ENCODE results near the gene CLK3.
"Not testable (repeated sequence)": the region's sequence is repeated elsewhere in the genome, so short reads cannot be mapped to it uniquely, and the experiment has no call there.

Gene CLK3

GRCh38 chr15:74646480-74646879 lies 30.8 kb downstream of the CLK3 start:
- no peak for DNase-seq

GRCh38 chr15:74648051-74648842 lies 32.6 kb downstream of the CLK3 start:
- no peak for DNase-seq

- no peak for DNase-seq
These were observed 35.7 kb downstream of the CLK3 start for GRCh38 chr15:74651242-74651741.

- DNase-seq: no peak
These were observed 37.9 kb downstream of the CLK3 start for GRCh38 chr15:74653426-74654102.

GRCh38 chr15:74655424-74655823 lies 39.8 kb downstream of the CLK3 start:
- DNase-seq: no peak

GRCh38 chr15:74656935-74657535 lies 41.4 kb downstream of the CLK3 start:
- DNase-seq: no peak

GRCh38 chr15:74657846-74658245 lies 42.2 kb downstream of the CLK3 start:
- no peak for DNase-seq

- DNase-seq: not testable (repeated sequence)
These were observed 45.6 kb downstream of the CLK3 start for GRCh38 chr15:74661280-74661679.

- no peak for DNase-seq
These were observed 46.6 kb downstream of the CLK3 start for GRCh38 chr15:74662064-74662860.

GRCh38 chr15:74663303-74664027 lies 47.8 kb downstream of the CLK3 start:
- DNase-seq: no peak

- no peak for DNase-seq
These were observed 48.5 kb downstream of the CLK3 start for GRCh38 chr15:74664028-74664616.

- no peak for DNase-seq
These were observed 49.0 kb downstream of the CLK3 start for GRCh38 chr15:74664670-74665069.

- no peak for DNase-seq
These were observed 52.3 kb downstream of the CLK3 start for GRCh38 chr15:74667975-74668374.

GRCh38 chr15:74669627-74670026 lies 54.0 kb downstream of the CLK3 start:
- no peak for DNase-seq

- DNase-seq: no peak
These were observed 58.5 kb downstream of the CLK3 start for GRCh38 chr15:74674161-74674560.

GRCh38 chr15:74676801-74677200 lies 61.2 kb downstream of the CLK3 start:
- DNase-seq: no peak

Measured in GDM1 (cell line).